ENCODE data around the gene COPE. TPM values are rescaled to one million over a fixed set of nuclear protein-coding genes. Genes with fewer than 3 reads are reported as not detected.

Gene COPE
- total and polyA plus RNA-seq, 7 donors = 130 to 346 (median 198) TPM

DNA sequence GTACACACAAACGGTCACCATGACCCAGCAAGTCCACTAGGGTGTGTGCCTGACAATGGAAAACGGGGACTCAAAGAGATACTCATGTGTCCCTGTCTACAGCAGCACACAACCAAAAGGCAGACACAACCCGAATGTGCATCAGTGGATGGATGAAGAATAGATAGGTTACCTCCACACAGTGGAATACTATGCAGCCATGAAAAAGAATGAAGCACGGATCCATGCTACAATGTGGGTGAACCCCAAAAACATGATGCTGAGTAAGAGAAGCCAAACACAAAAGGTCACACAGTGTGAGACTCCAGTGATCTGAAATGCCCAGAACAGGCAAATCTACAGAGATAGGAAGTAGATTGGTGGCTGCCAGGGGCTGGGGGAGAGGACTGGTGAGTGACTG lies 32.2 kb downstream of the COPE start:
- TF ChIP-seq POLR2A (IDR thresholded peaks at IDR 0.05) (no peak), EP300 (IDR thresholded peaks at IDR 0.05) (no peak), POLR2AphosphoS5 (IDR thresholded peaks at IDR 0.05) (no peak)
- TF ChIP-seq, protein P1, sequence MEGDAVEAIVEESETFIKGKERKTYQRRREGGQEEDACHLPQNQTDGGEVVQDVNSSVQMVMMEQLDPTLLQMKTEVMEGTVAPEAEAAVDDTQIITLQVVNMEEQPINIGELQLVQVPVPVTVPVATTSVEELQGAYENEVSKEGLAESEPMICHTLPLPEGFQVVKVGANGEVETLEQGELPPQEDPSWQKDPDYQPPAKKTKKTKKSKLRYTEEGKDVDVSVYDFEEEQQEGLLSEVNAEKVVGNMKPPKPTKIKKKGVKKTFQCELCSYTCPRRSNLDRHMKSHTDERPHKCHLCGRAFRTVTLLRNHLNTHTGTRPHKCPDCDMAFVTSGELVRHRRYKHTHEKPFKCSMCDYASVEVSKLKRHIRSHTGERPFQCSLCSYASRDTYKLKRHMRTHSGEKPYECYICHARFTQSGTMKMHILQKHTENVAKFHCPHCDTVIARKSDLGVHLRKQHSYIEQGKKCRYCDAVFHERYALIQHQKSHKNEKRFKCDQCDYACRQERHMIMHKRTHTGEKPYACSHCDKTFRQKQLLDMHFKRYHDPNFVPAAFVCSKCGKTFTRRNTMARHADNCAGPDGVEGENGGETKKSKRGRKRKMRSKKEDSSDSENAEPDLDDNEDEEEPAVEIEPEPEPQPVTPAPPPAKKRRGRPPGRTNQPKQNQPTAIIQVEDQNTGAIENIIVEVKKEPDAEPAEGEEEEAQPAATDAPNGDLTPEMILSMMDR (IDR thresholded peaks at IDR 0.05) = no peak
- 83 to 88% methylated on average over 4 of the region's 4 CpGs for WGBS, 2 donors
- H3K9me3 ChIP-seq = no peaks in the 10 kb centered on the region

DNA sequence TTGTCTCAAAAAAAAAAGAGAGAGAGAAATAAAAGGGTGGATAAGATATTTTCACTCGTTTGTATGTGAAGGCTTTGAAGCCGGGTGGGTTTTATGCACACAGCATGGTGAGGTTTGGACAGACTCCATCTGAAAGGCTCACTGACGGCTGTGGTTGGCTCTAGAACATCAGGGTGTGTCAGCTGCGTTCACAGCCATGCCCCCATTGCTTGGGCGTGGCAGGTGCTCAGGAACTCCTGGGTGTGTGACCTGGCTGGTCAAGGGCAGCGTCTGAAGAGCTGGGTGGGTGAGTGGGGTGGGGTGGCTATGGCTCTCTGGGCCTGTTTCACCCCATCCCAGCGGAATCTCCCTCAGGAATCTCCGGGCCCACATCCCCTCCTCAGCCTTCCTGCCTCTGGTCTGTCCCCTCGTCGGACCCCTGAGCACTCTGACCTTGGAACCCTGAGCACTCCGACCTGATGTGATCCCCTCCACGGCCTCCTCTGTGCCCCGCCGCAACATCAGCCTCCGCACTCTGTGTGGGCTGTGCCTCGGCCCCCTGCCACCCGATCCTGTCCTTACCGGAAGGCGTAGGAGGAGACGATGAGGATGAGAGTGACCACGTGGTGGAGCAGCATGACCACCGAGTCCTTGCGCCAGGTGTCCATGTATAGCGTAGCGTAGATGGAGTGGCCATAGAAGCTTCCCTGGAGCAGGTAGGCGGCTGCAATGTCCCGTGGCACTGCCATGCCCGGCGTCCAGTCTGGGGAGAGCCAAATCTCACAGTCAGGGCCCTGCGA lies 35.5 kb downstream of the COPE start:
- Histone ChIP-seq H3K36me3 (no peaks in the 10 kb centered on the region), H3K27me3 (no peaks in the 10 kb centered on the region), H3K4me1 (no peaks in the 10 kb centered on the region), H3K4me3 (no peak overlapping the region), H3K9me3 (no peaks in the 10 kb centered on the region), H3K27ac (no peak overlapping the region)
- WGBS, 2 donors = 41 to 81% methylated on average over 30 of the region's 30 CpGs
- TF ChIP-seq POLR2AphosphoS5 (IDR thresholded peaks at IDR 0.05) = no peak
- TF ChIP-seq EP300 (IDR thresholded peaks at IDR 0.05) = no peak
- TF ChIP-seq POLR2A (IDR thresholded peaks at IDR 0.05) = no peak
- TF ChIP-seq, protein P1 (IDR thresholded peaks at IDR 0.05) = no peak
- intact Hi-C loops (cut with DNase I) = no loop called here
- DNase-seq = no peak

More for the DNA sequence above, 32.2 kb downstream of the COPE start:
- intact Hi-C loops (cut with DNase I) = no loop called here
- no peak for DNase-seq
- H3K27me3 ChIP-seq = no peaks in the 10 kb centered on the region
- no peak overlapping the region for H3K4me3 ChIP-seq
- H3K4me1 ChIP-seq = no peaks in the 10 kb centered on the region
- no peaks in the 10 kb centered on the region for H3K36me3 ChIP-seq
- H3K27ac ChIP-seq = no peak overlapping the region

DNA sequence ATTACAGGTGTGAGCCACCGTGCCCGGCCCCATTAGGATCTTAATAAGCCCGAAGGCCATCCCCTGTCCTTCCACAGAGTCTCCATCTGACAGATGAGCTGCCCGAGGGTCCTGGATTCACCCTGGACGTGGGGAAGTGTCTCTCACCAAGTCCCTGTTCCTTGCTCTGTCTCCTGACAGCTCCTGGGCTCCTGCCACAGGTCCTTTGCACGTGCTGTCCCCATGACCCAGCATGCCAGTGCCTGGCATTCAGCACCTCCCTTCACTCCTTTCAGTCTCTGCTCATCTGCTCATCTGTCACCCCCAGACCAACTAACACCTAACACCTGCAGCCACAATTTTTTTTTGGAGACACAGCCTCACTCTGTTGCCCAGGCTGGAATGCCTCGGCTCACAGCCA lies 37.7 kb downstream of the COPE start:
- Histone ChIP-seq H3K9me3 (no peaks in the 10 kb centered on the region), H3K27ac (no peak overlapping the region), H3K27me3 (no peaks in the 10 kb centered on the region), H3K4me3 (no peak overlapping the region), H3K4me1 (no peaks in the 10 kb centered on the region), H3K36me3 (no peaks in the 10 kb centered on the region)
- TF ChIP-seq POLR2A (IDR thresholded peaks at IDR 0.05) = no peak
- TF ChIP-seq, protein P1 (IDR thresholded peaks at IDR 0.05) = no peak
- no peak for TF ChIP-seq POLR2AphosphoS5 (IDR thresholded peaks at IDR 0.05)
- DNase-seq = no peak
- intact Hi-C loops (cut with DNase I) = no loop called here
- WGBS, 2 donors = 88 to 92% methylated on average over 7 of the region's 7 CpGs

DNA sequence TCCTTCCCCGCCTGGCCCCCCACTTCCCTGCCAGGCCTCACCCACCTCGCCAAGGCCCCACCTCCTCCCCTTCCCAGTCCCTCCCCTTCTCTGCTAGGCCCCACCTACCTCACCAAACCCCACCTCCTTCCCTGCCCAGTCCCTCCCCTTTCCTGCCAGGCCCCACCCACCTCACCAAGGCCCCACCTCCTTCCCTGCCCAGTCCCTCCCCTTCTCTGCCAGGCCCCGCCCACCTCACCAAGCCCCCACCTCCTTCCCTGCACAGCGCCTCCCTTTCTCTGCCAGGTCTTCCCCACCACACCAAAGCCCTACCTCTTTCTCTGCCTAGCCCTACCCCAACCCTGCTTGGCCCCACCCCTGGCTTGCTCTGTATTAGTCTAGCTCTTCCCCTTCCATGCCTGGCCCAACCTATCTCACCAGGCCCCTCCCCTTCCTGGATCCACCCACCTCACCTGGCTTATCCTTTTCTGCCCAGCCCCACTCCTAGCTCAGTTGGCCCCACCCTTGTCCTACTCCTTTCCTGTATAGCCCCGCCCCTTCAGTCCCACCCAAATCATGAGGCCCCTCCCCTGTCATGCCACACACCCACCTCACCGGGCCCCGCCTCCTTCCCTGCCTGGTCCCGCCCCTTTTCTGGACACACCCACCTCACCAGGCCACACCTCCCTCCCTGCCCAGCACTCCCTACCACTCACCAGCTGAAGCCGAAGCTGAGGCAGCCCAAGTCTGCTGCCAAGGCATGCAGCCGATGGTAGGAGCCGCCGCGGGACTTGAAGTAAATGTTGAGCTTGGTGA lies 39.4 kb downstream of the COPE start:
- intact Hi-C loops (cut with DNase I) = no loop called here
- TF ChIP-seq POLR2A (IDR thresholded peaks at IDR 0.05) (no peak), EP300 (IDR thresholded peaks at IDR 0.05) (no peak), POLR2AphosphoS5 (IDR thresholded peaks at IDR 0.05) (no peak)
- TF ChIP-seq, protein P1 (IDR thresholded peaks at IDR 0.05) = no peak
- no peaks in the 10 kb centered on the region for H3K9me3 ChIP-seq
- H3K27ac ChIP-seq = no peak overlapping the region
- H3K27me3 ChIP-seq = no peaks in the 10 kb centered on the region
- 27 to 70% methylated on average over 13 of the region's 13 CpGs for whole genome bisulfite sequencing, 2 donors
- H3K4me1 ChIP-seq = no peaks in the 10 kb centered on the region
- no peak overlapping the region for H3K4me3 ChIP-seq
- H3K36me3 ChIP-seq = no peaks in the 10 kb centered on the region
- DNase-seq = no peak
